ENCODE measurements around the gene BMP5. TPM values are rescaled to one million over a fixed set of nuclear protein-coding genes. Genes with fewer than 3 reads are reported as not detected.

The BMP5 gene
- total RNA-seq, 1 experiment from 2014 or later: 0.48 TPM

- peaks cover 15% of the 10 kb centered on the region for H3K4me1 Mint-ChIP-seq (ENCODE audit: low read depth, unreplicated experiment)
- POLR2A ChIA-PET: no interaction called here
- CTCF ChIA-PET: no interaction called here
- no peaks in the 10 kb centered on the region for H3K27me3 Mint-ChIP-seq (ENCODE audit: insufficient read depth, unreplicated experiment)
- H3K4me3 Mint-ChIP-seq (ENCODE audit: unreplicated experiment): no peak overlapping the region
- H3K9me3 Mint-ChIP-seq (ENCODE audit: unreplicated experiment): peaks cover 10% of the 10 kb centered on the region
- BruUV-seq (replicated peaks): no TSS peak
- no peaks in the 10 kb centered on the region for H3K36me3 ChIP-seq (ENCODE audit: control insufficient read depth, insufficient read depth, low read length)
- intact Hi-C loops (cut with micrococcal nuclease; ENCODE audit: unreplicated experiment): no loop called here
- DNase-seq: no peak
- no peaks in the 10 kb centered on the region for H3K4me1 ChIP-seq
- no peak overlapping the region for H3K4me3 ChIP-seq (ENCODE audit: low read depth, low read length)
- no peak for TF ChIP-seq CTCF (IDR thresholded peaks at IDR 0.05; ENCODE audit: insufficient read depth in 1 of 2, low read depth in 1 of 2, low read length in 1 of 2, severe bottlenecking in 1 of 2, unreplicated experiment in 1 of 2)
- no peak overlapping the region for H3K27ac Mint-ChIP-seq (ENCODE audit: unreplicated experiment)
- no peaks in the 10 kb centered on the region for H3K36me3 Mint-ChIP-seq (ENCODE audit: insufficient read depth, unreplicated experiment)
- H3K9me3 ChIP-seq: no peaks in the 10 kb centered on the region
- H3K27me3 ChIP-seq (replicated peaks; ENCODE audit: control insufficient read depth, insufficient read depth, low read length): no peaks in the 10 kb centered on the region
These were observed 20.8 kb upstream of the BMP5 start for GRCh38 chr6:55895972-55896730.

GRCh38 chr6:55892749-55893357, 17.5 kb upstream of the BMP5 start:
- no peaks in the 10 kb centered on the region for H3K36me3 Mint-ChIP-seq (ENCODE audit: insufficient read depth, unreplicated experiment)
- Histone ChIP-seq H3K4me1 (no peaks in the 10 kb centered on the region), H3K36me3 (ENCODE audit: control insufficient read depth, insufficient read depth, low read length) (no peaks in the 10 kb centered on the region), H3K9me3 (no peaks in the 10 kb centered on the region), H3K4me3 (ENCODE audit: low read depth, low read length) (no peak overlapping the region), H3K27me3 (replicated peaks; ENCODE audit: control insufficient read depth, insufficient read depth, low read length) (no peaks in the 10 kb centered on the region)
- H3K9me3 Mint-ChIP-seq (ENCODE audit: unreplicated experiment): peaks cover 6% of the 10 kb centered on the region
- no peak for TF ChIP-seq CTCF (IDR thresholded peaks at IDR 0.05; ENCODE audit: insufficient read depth in 1 of 2, low read depth in 1 of 2, low read length in 1 of 2, severe bottlenecking in 1 of 2, unreplicated experiment in 1 of 2)
- no peak for DNase-seq
- CTCF ChIA-PET: no interaction called here
- H3K27me3 Mint-ChIP-seq (ENCODE audit: insufficient read depth, unreplicated experiment): no peaks in the 10 kb centered on the region
- no peak overlapping the region for H3K27ac Mint-ChIP-seq (ENCODE audit: unreplicated experiment)
- intact Hi-C loops (cut with micrococcal nuclease; ENCODE audit: unreplicated experiment): no loop called here
- no peak overlapping the region for H3K4me3 Mint-ChIP-seq (ENCODE audit: unreplicated experiment)
- BruUV-seq (replicated peaks): no TSS peak
- POLR2A ChIA-PET: no interaction called here
- H3K4me1 Mint-ChIP-seq (ENCODE audit: low read depth, unreplicated experiment): peaks cover 4% of the 10 kb centered on the region

- Mint-ChIP-seq H3K27me3 (ENCODE audit: insufficient read depth, unreplicated experiment) (no peaks in the 10 kb centered on the region), H3K4me1 (ENCODE audit: low read depth, unreplicated experiment) (no peaks in the 10 kb centered on the region), H3K36me3 (ENCODE audit: insufficient read depth, unreplicated experiment) (no peaks in the 10 kb centered on the region), H3K4me3 (ENCODE audit: unreplicated experiment) (no peak overlapping the region), H3K9me3 (ENCODE audit: unreplicated experiment) (no peaks in the 10 kb centered on the region), H3K27ac (ENCODE audit: unreplicated experiment) (no peak overlapping the region)
- no peak overlapping the region for H3K4me3 ChIP-seq (ENCODE audit: low read depth, low read length)
- no TSS peak for BruUV-seq (replicated peaks)
- no peaks in the 10 kb centered on the region for H3K36me3 ChIP-seq (ENCODE audit: control insufficient read depth, insufficient read depth, low read length)
- no peak for TF ChIP-seq CTCF (IDR thresholded peaks at IDR 0.05; ENCODE audit: insufficient read depth in 1 of 2, low read depth in 1 of 2, low read length in 1 of 2, severe bottlenecking in 1 of 2, unreplicated experiment in 1 of 2)
- H3K27me3 ChIP-seq (replicated peaks; ENCODE audit: control insufficient read depth, insufficient read depth, low read length): no peaks in the 10 kb centered on the region
- no peaks in the 10 kb centered on the region; the same call in 1 of the 2 replicates for H3K4me1 ChIP-seq
- POLR2A ChIA-PET: no interaction called here
- DNase-seq: no peak
- CTCF ChIA-PET: no interaction called here
- intact Hi-C loops (cut with micrococcal nuclease; ENCODE audit: unreplicated experiment): no loop called here
- no peaks in the 10 kb centered on the region for H3K9me3 ChIP-seq
These were observed 13.5 kb upstream of the BMP5 start for GRCh38 chr6:55888917-55889316.
